Smooth muscle cell (in vitro differentiated cells): ENCODE results near the gene GALNT13. TPM values are rescaled to one million over a fixed set of nuclear protein-coding genes. Genes with fewer than 3 reads are reported as not detected.
A peak's percentile ranks its signal among the peaks of the same experiment; 100 is the strongest.

ENCODE experiments used
- DNase-seq: peaks from one replicate; lab custom pipeline; 2025; ENCODE audit not compliant: unreplicated experiment; lab: John Stamatoyannopoulos, UW
- H2AFZ ChIP-seq: fragments of 200-600 bp; sonication (generic); 2 replicates; pipeline ENCODE4 v1.6.0; 2016; ENCODE audit warnings: antibody characterized with exemption, low read depth, mild to moderate bottlenecking
- H3F3A ChIP-seq: fragments of 200-600 bp; sonication (generic); 2 replicates; pipeline ENCODE4 v1.6.0; 2017; ENCODE audit warnings: antibody characterized with exemption, low read depth
- H3K27ac ChIP-seq: fragments of 200-600 bp; sonication (generic); 2 replicates; pipeline ENCODE4 v1.5.1; 2016; ENCODE audit warnings: low read depth, mild to moderate bottlenecking
- H3K27me3 ChIP-seq: fragments of 200-600 bp; sonication (generic); 2 replicates; pipeline ENCODE4 v1.6.1; 2016; ENCODE audit warnings: low read depth, mild to moderate bottlenecking
- H3K36me3 ChIP-seq: fragments of 200-600 bp; sonication (generic); 2 replicates; pipeline ENCODE4 v1.5.1; 2016; ENCODE audit warnings: low read depth
- H3K4me1 ChIP-seq: fragments of 200-600 bp; sonication (generic); 2 replicates; pipeline ENCODE4 v1.5.1; 2016; ENCODE audit warnings: low read depth
- H3K4me2 ChIP-seq: fragments of 200-600 bp; sonication (generic); 2 replicates; pipeline ENCODE4 v1.6.0; 2016; ENCODE audit warnings: mild to moderate bottlenecking
- H3K4me3 ChIP-seq: fragments of 200-600 bp; sonication (generic); 2 replicates; pipeline ENCODE4 v1.5.1; 2016; ENCODE audit warnings: mild to moderate bottlenecking
- H3K79me2 ChIP-seq: fragments of 200-600 bp; sonication (generic); 2 replicates; pipeline ENCODE4 v1.6.0; 2016; ENCODE audit warnings: low read depth, mild to moderate bottlenecking
- H3K9ac ChIP-seq: fragments of 200-600 bp; sonication (generic); 2 replicates; pipeline ENCODE4 v1.6.0; 2016; ENCODE audit warnings: low read depth
- H3K9me3 ChIP-seq: fragments of 200-600 bp; sonication (generic); replicated peaks from 2 replicates; pipeline ENCODE4 v1.5.1; 2016; ENCODE audit warnings: low read depth
- H4K20me1 ChIP-seq: fragments of 200-600 bp; sonication (generic); 2 replicates; pipeline ENCODE4 v1.6.0; 2016; ENCODE audit warnings: low read depth
- CTCF ChIP-seq: fragments of 200-600 bp; sonication (generic); IDR thresholded peaks from 2 replicates; pipeline ENCODE4 v1.5.1; 2017; ENCODE audit warnings: borderline replicate concordance, mild to moderate bottlenecking, antibody characterized with exemption; ENCODE audit not compliant: insufficient read depth, poor library complexity, severe bottlenecking
- WGBS: methylation state at CpG from one replicate; pipeline ENCODE4 v1.1.7; 2016; ENCODE audit warnings: low lambda C conversion rate; 5-methylcytosine and 5-hydroxymethylcytosine counted together
- polyA plus RNA-seq: library from polyadenylated mRNA; unstranded; fragments of >200 nt; fragmentation: Nextera tagmentation; extraction: Ambion mirVana; gene quantifications from 2 replicates; pipeline ENCODE4 v1.2.1, GENCODE V29; 2016
- total RNA-seq: library from RNA; depleted of rRNA; stranded (reverse); fragments of >200 nt; gene quantifications from 2 replicates; pipeline ENCODE4 v1.2.3, GENCODE V29; 2014

Gene GALNT13
- total and polyA plus RNA-seq, 2 experiments from 2014 or later, result 0.67 to 3.6 TPM

GRCh38 chr2:153870308-153870707 is 1.4 kb upstream of the GALNT13 start:
- Histone ChIP-seq H3F3A (no peaks in the 10 kb centered on the region), H3K27me3 (peaks cover 48% of the 10 kb centered on the region), H3K4me3 (no peak overlapping the region), H3K4me1 (no peaks in the 10 kb centered on the region), H3K36me3 (no peaks in the 10 kb centered on the region), H3K4me2 (peak overlapping the region; percentile 87), H3K9ac (no peak overlapping the region), H3K9me3 (no peaks in the 10 kb centered on the region), H2AFZ (no peak overlapping the region), H3K27ac (no peak overlapping the region), H4K20me1 (no peaks in the 10 kb centered on the region), H3K79me2 (no peaks in the 10 kb centered on the region)
- 52% methylated on average over 3 of the region's 3 CpGs for WGBS
- peak; percentile 25 for TF ChIP-seq CTCF
- DNase-seq, result no peak

GRCh38 chr2:153872311-153873051 is 759 bp downstream of the GALNT13 start:
- no peaks in the 10 kb centered on the region for H3F3A ChIP-seq
- no peaks in the 10 kb centered on the region for H3K4me1 ChIP-seq
- H3K27me3 ChIP-seq, result peaks cover 53% of the 10 kb centered on the region
- no peak overlapping the region for H3K9ac ChIP-seq
- DNase-seq, result no peak
- no peak overlapping the region for H3K27ac ChIP-seq
- no peaks in the 10 kb centered on the region for H3K9me3 ChIP-seq
- WGBS, result 2% methylated on average over 43 of the region's 56 CpGs
- H2AFZ ChIP-seq, result no peak overlapping the region
- no peak for TF ChIP-seq CTCF
- peak overlapping the region; percentile 64 for H3K4me3 ChIP-seq
- H3K36me3 ChIP-seq, result no peaks in the 10 kb centered on the region
- H4K20me1 ChIP-seq, result no peaks in the 10 kb centered on the region
- H3K79me2 ChIP-seq, result no peaks in the 10 kb centered on the region
- H3K4me2 ChIP-seq, result peak overlapping the region; percentile 87

- WGBS, result 5% methylated on average over 36 of the region's 36 CpGs
- no peak for DNase-seq
- no peak for TF ChIP-seq CTCF
These were observed 1.6 kb downstream of the GALNT13 start for GRCh38 chr2:153873052-153874048.

More at GRCh38 chr2:153873052-153874048, 1.6 kb downstream of the GALNT13 start:
- H3K4me2 ChIP-seq, result peak overlapping the region; percentile 87
- H3K9me3 ChIP-seq, result no peaks in the 10 kb centered on the region
- H3K9ac ChIP-seq, result no peak overlapping the region
- no peaks in the 10 kb centered on the region for H3K79me2 ChIP-seq
- H3F3A ChIP-seq, result no peaks in the 10 kb centered on the region
- H4K20me1 ChIP-seq, result no peaks in the 10 kb centered on the region
- no peak overlapping the region for H2AFZ ChIP-seq
- H3K4me1 ChIP-seq, result no peaks in the 10 kb centered on the region
- no peaks in the 10 kb centered on the region for H3K36me3 ChIP-seq
- H3K27ac ChIP-seq, result no peak overlapping the region
- H3K4me3 ChIP-seq, result peak overlapping the region; percentile 64
- peaks cover 53% of the 10 kb centered on the region for H3K27me3 ChIP-seq
